PC-9 (cell line): ENCODE data around the gene CSNK1A1L. TPM values are rescaled to one million over a fixed set of nuclear protein-coding genes. Genes with fewer than 3 reads are reported as not detected.

Source experiments
- BruUV-seq: library from RNA; stranded (reverse); fragments of 400-500 nt; replicated peaks from 2 replicates; lab custom pipeline; 2021; lab: Mats Ljungman, UMichigan
- CTCF ChIA-PET: fragments of 300-600 bp; sonication (Branson Sonifier 250); formaldehyde crosslinking; loops from one replicate; lab custom pipeline; 2022; ENCODE audit warnings: antibody characterized with exemption; lab: Charles Lee
- POLR2A ChIA-PET: fragments of 300-600 bp; sonication (Branson Sonifier 250); formaldehyde crosslinking; loops from one replicate; lab custom pipeline; 2022; ENCODE audit warnings: antibody characterized with exemption; ENCODE audit not compliant: unreplicated experiment; lab: Charles Lee
- DNase-seq, 2 experiments: peaks; one replicate each; pipeline versions ENCODE4 v3.0.0 to v3.0.0-alpha.2; 2015 to 2022; ENCODE audit warnings: mixed read lengths in 1 of 2
- H2AFZ ChIP-seq: fragments of 200-600 bp; sonication (generic); 2 replicates; pipeline ENCODE4 v1.8.1; 2017; ENCODE audit warnings: antibody characterized with exemption
- H3F3A ChIP-seq: fragments of 200-600 bp; sonication (generic); 2 replicates; pipeline ENCODE4 v1.8.1; 2017; ENCODE audit warnings: antibody characterized with exemption, mild to moderate bottlenecking, low read depth; ENCODE audit not compliant: insufficient read depth
- H3K27ac ChIP-seq: fragments of 200-600 bp; sonication (generic); 2 replicates; pipeline ENCODE4 v1.6.1; 2016; ENCODE audit warnings: mixed run types
- H3K27me3 ChIP-seq: fragments of 200-600 bp; sonication (generic); 2 replicates; pipeline ENCODE4 v1.6.1; 2016; ENCODE audit warnings: low read depth, mixed run types; ENCODE audit not compliant: insufficient read depth
- H3K36me3 ChIP-seq: fragments of 200-600 bp; sonication (generic); 2 replicates; pipeline ENCODE4 v1.6.1; 2016; ENCODE audit warnings: low read depth, mixed run types
- H3K4me1 ChIP-seq: fragments of 200-600 bp; sonication (generic); replicated peaks from 2 replicates; pipeline ENCODE4 v1.6.1; 2016; ENCODE audit warnings: mixed run types; ENCODE audit not compliant: insufficient read depth
- H3K4me2 ChIP-seq: fragments of 200-600 bp; sonication (generic); 2 replicates; pipeline ENCODE4 v1.6.1; 2017; ENCODE audit warnings: mixed run types
- H3K4me3 ChIP-seq: fragments of 200-600 bp; sonication (generic); 2 replicates; pipeline ENCODE4 v1.6.1; 2016; ENCODE audit warnings: mixed run types
- H3K79me2 ChIP-seq: fragments of 200-600 bp; sonication (generic); 2 replicates; pipeline ENCODE4 v1.6.1; 2017; ENCODE audit warnings: low read depth, mixed run types
- H3K9me2 ChIP-seq: fragments of 200-600 bp; sonication (generic); 2 replicates; pipeline ENCODE4 v1.8.1; 2017; ENCODE audit warnings: mild to moderate bottlenecking; ENCODE audit not compliant: insufficient read depth
- H3K9me3 ChIP-seq: fragments of 200-600 bp; sonication (generic); 2 replicates; pipeline ENCODE4 v1.8.1; 2016; ENCODE audit warnings: low read depth; ENCODE audit not compliant: insufficient read depth
- H4K20me1 ChIP-seq: fragments of 200-600 bp; sonication (generic); 2 replicates; pipeline ENCODE4 v1.8.1; 2017; ENCODE audit not compliant: insufficient read depth
- EZH2 ChIP-seq: fragments of 200-600 bp; sonication (generic); IDR thresholded peaks from 2 replicates; pipeline ENCODE4 v1.8.0; 2017; ENCODE audit warnings: antibody characterized with exemption, low read depth
- intact Hi-C: fragments of 100-400 bp; cut with micrococcal nuclease; formaldehyde crosslinking; loops from one replicate; pipeline ENCODE4 v1.10.0; 2022; ENCODE audit not compliant: unreplicated experiment
- total RNA-seq: library from RNA; stranded (reverse); gene quantifications from 2 replicates; pipeline ENCODE4 v1.2.3, GENCODE V29; 2021
- TF ChIP-seq, protein P1 (sequence below): fragments of 200-600 bp; sonication (generic); conservative IDR thresholded peaks from 2 replicates; pipeline ENCODE4 v1.6.1; 2017; ENCODE audit warnings: mixed run types, antibody characterized with exemption, mild to moderate bottlenecking, moderate library complexity

CSNK1A1L gene
- total RNA-seq, 1 experiment from 2014 or later = not detected

DNA sequence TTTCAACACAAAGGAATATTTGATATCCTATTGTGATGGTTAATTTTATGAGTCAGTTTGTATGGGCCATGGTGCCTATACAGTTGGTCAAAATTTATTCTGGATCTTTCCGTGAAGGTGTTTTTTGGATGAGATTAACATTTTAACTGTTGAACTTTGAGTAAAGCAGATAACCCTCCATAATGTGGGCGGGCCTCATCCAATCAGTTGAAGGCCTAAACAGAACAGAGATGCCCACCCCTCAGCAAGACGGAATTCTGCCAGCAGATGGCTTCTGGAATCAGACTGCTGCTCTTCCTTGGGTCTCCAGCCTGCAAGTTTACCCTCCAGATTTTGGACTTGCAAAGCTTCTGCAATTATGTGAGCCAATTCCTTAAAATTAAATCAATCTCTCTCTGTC is 16.0 kb downstream of the CSNK1A1L start:
- no peak for DNase-seq
- no peak overlapping the region for H3K4me3 ChIP-seq
- ChIA-PET POLR2A (no interaction called here), CTCF (no interaction called here)
- intact Hi-C loops = no loop called here
- TF ChIP-seq EZH2 = no peak
- TF ChIP-seq, protein P1, sequence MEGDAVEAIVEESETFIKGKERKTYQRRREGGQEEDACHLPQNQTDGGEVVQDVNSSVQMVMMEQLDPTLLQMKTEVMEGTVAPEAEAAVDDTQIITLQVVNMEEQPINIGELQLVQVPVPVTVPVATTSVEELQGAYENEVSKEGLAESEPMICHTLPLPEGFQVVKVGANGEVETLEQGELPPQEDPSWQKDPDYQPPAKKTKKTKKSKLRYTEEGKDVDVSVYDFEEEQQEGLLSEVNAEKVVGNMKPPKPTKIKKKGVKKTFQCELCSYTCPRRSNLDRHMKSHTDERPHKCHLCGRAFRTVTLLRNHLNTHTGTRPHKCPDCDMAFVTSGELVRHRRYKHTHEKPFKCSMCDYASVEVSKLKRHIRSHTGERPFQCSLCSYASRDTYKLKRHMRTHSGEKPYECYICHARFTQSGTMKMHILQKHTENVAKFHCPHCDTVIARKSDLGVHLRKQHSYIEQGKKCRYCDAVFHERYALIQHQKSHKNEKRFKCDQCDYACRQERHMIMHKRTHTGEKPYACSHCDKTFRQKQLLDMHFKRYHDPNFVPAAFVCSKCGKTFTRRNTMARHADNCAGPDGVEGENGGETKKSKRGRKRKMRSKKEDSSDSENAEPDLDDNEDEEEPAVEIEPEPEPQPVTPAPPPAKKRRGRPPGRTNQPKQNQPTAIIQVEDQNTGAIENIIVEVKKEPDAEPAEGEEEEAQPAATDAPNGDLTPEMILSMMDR = no peak
- H4K20me1 ChIP-seq = no peaks in the 10 kb centered on the region
- H3K4me2 ChIP-seq = no peak overlapping the region
- BruUV-seq = no TSS peak
- H2AFZ ChIP-seq = no peak overlapping the region
- H3K27me3 ChIP-seq = no peaks in the 10 kb centered on the region
- no peaks in the 10 kb centered on the region for H3K79me2 ChIP-seq
- H3K36me3 ChIP-seq = no peaks in the 10 kb centered on the region
- H3K9me3 ChIP-seq = no peaks in the 10 kb centered on the region
- no peaks in the 10 kb centered on the region for H3K4me1 ChIP-seq
- H3K27ac ChIP-seq = no peak overlapping the region
- H3K9me2 ChIP-seq = no peaks in the 10 kb centered on the region
- no peaks in the 10 kb centered on the region for H3F3A ChIP-seq

- intact Hi-C loops = no loop called here
- Histone ChIP-seq H4K20me1 (no peaks in the 10 kb centered on the region), H3K4me2 (no peak overlapping the region), H3F3A (no peaks in the 10 kb centered on the region), H3K27me3 (no peaks in the 10 kb centered on the region), H3K27ac (no peak overlapping the region), H2AFZ (no peak overlapping the region), H3K36me3 (no peaks in the 10 kb centered on the region), H3K4me3 (no peak overlapping the region), H3K9me2 (no peaks in the 10 kb centered on the region), H3K9me3 (no peaks in the 10 kb centered on the region), H3K79me2 (no peaks in the 10 kb centered on the region), H3K4me1 (no peaks in the 10 kb centered on the region)
- ChIA-PET POLR2A (no interaction called here), CTCF (no interaction called here)
- BruUV-seq = no TSS peak
- DNase-seq = no peak
- no peak for TF ChIP-seq EZH2
- TF ChIP-seq, protein P1 = no peak
Observed at GRCh38 chr13:37087486-37087885, 18.0 kb downstream of the CSNK1A1L start.

DNA sequence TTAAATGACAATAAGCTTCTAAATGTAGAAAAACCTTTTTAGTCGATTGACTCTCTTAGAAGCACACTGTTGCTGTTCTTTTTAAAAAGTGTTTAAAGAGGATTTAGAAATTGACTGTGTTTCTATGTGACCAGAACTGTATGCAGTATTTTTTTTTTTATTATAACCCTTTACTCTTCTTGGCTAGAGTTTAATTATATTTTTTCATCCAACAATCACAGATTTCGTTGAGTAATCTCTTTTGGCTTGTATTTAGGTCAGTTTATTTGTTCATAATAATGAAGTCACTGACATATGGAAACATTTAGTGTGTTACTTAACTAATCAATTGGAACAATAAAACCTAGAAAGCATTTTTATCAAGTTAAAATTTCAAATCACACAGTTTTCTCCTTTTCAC is 19.9 kb downstream of the CSNK1A1L start:
- no peaks in the 10 kb centered on the region for H3K9me2 ChIP-seq
- BruUV-seq = no TSS peak
- no peak for DNase-seq
- H3K36me3 ChIP-seq = no peaks in the 10 kb centered on the region
- intact Hi-C loops = no loop called here
- no peaks in the 10 kb centered on the region for H3K4me1 ChIP-seq
- no peaks in the 10 kb centered on the region for H4K20me1 ChIP-seq
- POLR2A ChIA-PET = no interaction called here
- H3K9me3 ChIP-seq = no peaks in the 10 kb centered on the region
- no peak overlapping the region for H2AFZ ChIP-seq
- H3F3A ChIP-seq = no peaks in the 10 kb centered on the region
- no peaks in the 10 kb centered on the region for H3K79me2 ChIP-seq
- H3K27ac ChIP-seq = no peak overlapping the region
- H3K4me2 ChIP-seq = no peak overlapping the region
- CTCF ChIA-PET = no interaction called here
- TF ChIP-seq, protein P1 = no peak
- no peak for TF ChIP-seq EZH2
- no peaks in the 10 kb centered on the region for H3K27me3 ChIP-seq
- no peak overlapping the region for H3K4me3 ChIP-seq
